IMR-90 (cell line): Measurements from ENCODE around the gene RBKS.

Experiments
- CEBPB ChIP-seq: IDR thresholded peaks from 2 replicates; pipeline ENCODE4 v1.6.1; 2012; ENCODE audit warnings: low read depth, low read length, improper control_type of control experiment
- FOS ChIP-seq: fragments of 150-350 bp; IDR thresholded peaks from 2 replicates; pipeline ENCODE4 v1.6.1; 2016; ENCODE audit warnings: low read depth, low read length
- MAZ ChIP-seq: IDR thresholded peaks from 2 replicates; pipeline ENCODE4 v1.6.1; 2012; ENCODE audit warnings: low read depth, mild to moderate bottlenecking, low read length, improper control_type of control experiment, moderate library complexity, borderline replicate concordance
- MXI1 ChIP-seq: IDR thresholded peaks from 2 replicates; pipeline ENCODE4 v1.6.1; 2012; ENCODE audit warnings: low read depth, mild to moderate bottlenecking, low read length, moderate library complexity, borderline replicate concordance
- NFE2L2 ChIP-seq: fragments of 150-350 bp; IDR thresholded peaks from 2 replicates; pipeline ENCODE4 v1.6.1; 2016; ENCODE audit warnings: low read depth, mild to moderate bottlenecking, low read length
- POLR2A ChIP-seq: IDR thresholded peaks from 2 replicates; pipeline ENCODE4 v1.6.1; 2012; ENCODE audit warnings: mild to moderate bottlenecking, low read depth, low read length
- RAD21 ChIP-seq: IDR thresholded peaks from 2 replicates; pipeline ENCODE4 v1.6.1; 2012; ENCODE audit warnings: low read length, improper control_type of control experiment
- RFX5 ChIP-seq: IDR thresholded peaks from 2 replicates; pipeline ENCODE4 v1.8.0; 2012; ENCODE audit warnings: low read depth, mild to moderate bottlenecking, low read length, moderate library complexity
- TF ChIP-seq, protein P1 (sequence below): conservative IDR thresholded peaks from 2 replicates; pipeline ENCODE4 v1.5.1; 2012; ENCODE audit warnings: mild to moderate bottlenecking, low read depth, low read length, improper control_type of control experiment
- TF ChIP-seq, protein P2 (sequence below): fragments of 150-350 bp; IDR thresholded peaks from 2 replicates; pipeline ENCODE4 v1.6.1; 2016; ENCODE audit warnings: low read depth, mild to moderate bottlenecking, low read length, moderate library complexity, borderline replicate concordance

DNA sequence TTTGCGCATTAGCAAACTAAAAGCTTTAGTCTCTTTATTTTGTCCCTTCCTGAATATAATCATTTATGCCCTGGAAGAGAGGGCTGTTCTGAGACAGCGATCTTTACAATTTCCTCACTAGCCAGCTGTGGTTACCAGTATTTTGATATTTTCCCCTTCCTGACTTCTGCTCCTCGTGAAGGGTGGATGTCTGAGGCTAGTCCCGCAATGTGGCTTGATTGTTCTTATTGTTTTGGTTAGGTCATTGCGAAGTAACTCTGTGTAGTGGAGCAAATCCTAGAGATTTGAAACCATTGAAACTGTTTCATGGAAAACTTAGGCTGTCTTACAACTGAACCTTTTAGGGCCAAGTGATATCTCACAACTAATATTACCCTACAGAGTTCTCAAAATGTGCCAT is 116.2 kb downstream of the RBKS start:
- TF ChIP-seq, protein P1, sequence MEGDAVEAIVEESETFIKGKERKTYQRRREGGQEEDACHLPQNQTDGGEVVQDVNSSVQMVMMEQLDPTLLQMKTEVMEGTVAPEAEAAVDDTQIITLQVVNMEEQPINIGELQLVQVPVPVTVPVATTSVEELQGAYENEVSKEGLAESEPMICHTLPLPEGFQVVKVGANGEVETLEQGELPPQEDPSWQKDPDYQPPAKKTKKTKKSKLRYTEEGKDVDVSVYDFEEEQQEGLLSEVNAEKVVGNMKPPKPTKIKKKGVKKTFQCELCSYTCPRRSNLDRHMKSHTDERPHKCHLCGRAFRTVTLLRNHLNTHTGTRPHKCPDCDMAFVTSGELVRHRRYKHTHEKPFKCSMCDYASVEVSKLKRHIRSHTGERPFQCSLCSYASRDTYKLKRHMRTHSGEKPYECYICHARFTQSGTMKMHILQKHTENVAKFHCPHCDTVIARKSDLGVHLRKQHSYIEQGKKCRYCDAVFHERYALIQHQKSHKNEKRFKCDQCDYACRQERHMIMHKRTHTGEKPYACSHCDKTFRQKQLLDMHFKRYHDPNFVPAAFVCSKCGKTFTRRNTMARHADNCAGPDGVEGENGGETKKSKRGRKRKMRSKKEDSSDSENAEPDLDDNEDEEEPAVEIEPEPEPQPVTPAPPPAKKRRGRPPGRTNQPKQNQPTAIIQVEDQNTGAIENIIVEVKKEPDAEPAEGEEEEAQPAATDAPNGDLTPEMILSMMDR: no peak
- TF ChIP-seq POLR2A: no peak
- no peak for TF ChIP-seq NFE2L2
- no peak for TF ChIP-seq MXI1
- TF ChIP-seq RFX5: no peak
- TF ChIP-seq MAZ: no peak
- no peak for TF ChIP-seq FOS
- TF ChIP-seq CEBPB: no peak
- TF ChIP-seq RAD21: no peak
- TF ChIP-seq, protein P2, sequence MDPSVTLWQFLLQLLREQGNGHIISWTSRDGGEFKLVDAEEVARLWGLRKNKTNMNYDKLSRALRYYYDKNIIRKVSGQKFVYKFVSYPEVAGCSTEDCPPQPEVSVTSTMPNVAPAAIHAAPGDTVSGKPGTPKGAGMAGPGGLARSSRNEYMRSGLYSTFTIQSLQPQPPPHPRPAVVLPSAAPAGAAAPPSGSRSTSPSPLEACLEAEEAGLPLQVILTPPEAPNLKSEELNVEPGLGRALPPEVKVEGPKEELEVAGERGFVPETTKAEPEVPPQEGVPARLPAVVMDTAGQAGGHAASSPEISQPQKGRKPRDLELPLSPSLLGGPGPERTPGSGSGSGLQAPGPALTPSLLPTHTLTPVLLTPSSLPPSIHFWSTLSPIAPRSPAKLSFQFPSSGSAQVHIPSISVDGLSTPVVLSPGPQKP: no peak
